Epithelial cell of prostate (primary cell): ENCODE results near the gene ADH1C.

Experiments used
- DNase-seq: peaks from one replicate; pipeline ENCODE4 v3.0.0-alpha.2; 2011; ENCODE audit warnings: low read depth, low spot score
- H3K27ac ChIP-seq: fragments of 450-650 bp; 2 replicates; pipeline ENCODE4 v1.5.1; 2017; ENCODE audit warnings: mild to moderate bottlenecking

The ADH1C gene

GRCh38 chr4:99310389-99310788 is 42.2 kb downstream of the ADH1C start:
- no peak for DNase-seq
- no peak overlapping the region for H3K27ac ChIP-seq

DNA sequence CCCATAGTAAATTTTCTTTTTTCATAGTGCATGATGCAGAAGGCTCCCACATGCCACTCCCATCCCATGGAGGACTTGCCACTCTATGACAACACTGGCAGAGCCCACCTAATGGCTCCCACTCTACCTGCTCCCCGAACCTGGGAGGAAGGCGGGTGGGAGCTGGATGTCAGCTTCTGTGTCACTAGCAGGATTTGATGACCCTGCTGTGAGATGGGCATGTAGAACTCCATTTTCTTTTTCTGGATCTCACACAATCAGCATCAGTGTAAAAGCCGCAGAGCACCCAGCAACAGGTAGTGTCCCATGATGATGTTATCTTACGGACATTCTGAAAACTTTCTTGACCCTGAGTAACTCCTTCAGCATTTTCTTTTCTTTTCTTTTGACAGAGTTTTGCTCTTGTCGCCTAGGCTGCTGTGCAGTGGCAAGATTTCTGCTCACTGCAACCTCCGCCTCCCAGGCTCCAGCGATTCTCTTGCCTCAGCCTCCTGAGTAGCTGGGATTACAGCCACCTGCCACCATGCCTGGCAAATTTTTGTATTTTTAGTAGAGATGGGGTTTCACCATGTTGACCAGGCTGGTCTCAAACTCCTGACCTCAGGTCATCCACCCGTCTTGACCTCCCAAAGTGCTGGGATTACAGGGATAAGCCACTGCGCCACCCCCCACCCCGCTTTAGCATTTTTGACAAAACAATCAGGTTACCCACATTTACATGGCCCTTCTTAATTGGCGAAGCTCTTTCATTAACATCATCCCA is 46.7 kb downstream of the ADH1C start:
- no peak overlapping the region for H3K27ac ChIP-seq

DNA sequence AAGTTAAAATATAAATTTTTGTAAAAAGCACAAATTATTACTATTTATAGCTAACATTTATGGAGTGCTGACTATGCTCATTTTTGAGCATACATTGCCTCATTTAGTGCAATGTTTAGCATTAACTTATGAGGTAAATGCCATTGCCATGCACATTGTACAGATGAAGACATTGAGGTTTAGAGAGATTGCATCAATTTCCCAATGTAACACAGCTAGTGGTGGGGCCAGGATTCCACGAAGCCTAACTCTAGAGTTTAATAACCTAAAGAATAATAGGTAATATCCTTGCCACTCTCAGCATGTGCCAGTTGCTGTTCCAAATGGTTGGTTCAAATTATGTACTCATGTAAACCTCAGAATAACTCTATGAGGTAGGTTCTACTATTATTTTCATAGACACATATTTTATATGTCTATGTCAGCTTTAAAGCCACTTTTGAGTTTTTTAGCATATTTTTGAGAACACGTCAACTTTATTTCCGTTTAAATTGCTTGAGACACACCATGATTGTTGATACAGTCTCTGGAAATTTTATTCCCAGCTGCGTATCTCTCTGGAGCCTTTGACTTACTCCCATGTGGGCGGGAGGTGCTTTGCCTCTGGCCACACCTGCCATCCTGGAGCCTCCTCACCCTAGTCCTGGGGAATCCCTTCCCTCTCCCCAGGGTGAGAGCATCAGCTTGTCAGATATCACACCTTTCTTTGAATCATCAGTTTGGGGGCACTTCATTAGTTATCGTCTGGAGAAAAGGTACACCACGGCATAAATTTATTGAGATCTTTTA is 51.0 kb downstream of the ADH1C start:
- no peak overlapping the region for H3K27ac ChIP-seq

More for the DNA sequence above, 46.7 kb downstream of the ADH1C start:
- DNase-seq: no peak

GRCh38 chr4:99300934-99301333 is 51.6 kb downstream of the ADH1C start:
- no peak overlapping the region for H3K27ac ChIP-seq
- peak; percentile 27 for DNase-seq

More for the DNA sequence above, 51.0 kb downstream of the ADH1C start:
- no peak for DNase-seq

DNA sequence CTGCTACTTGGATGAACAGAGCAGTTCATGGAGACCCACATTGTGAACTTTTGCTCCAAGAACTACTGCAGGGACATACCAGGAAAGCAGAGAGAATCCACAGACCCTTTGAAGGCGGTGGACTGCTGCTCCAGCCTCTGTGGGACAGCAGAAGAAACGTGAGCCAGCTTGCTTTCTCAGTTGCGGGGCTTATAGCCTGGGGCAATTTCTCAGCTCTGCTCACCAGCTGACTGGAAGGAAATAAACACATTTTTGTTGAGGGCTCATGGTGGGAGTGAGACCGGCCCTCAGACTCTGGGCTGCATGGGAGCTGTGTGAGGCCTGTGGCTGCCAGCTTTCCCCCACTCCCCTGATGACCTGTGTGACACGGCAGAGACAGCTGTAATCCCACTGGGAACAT is 59.2 kb downstream of the ADH1C start:
- no peak for DNase-seq
- no peak overlapping the region for H3K27ac ChIP-seq

DNA sequence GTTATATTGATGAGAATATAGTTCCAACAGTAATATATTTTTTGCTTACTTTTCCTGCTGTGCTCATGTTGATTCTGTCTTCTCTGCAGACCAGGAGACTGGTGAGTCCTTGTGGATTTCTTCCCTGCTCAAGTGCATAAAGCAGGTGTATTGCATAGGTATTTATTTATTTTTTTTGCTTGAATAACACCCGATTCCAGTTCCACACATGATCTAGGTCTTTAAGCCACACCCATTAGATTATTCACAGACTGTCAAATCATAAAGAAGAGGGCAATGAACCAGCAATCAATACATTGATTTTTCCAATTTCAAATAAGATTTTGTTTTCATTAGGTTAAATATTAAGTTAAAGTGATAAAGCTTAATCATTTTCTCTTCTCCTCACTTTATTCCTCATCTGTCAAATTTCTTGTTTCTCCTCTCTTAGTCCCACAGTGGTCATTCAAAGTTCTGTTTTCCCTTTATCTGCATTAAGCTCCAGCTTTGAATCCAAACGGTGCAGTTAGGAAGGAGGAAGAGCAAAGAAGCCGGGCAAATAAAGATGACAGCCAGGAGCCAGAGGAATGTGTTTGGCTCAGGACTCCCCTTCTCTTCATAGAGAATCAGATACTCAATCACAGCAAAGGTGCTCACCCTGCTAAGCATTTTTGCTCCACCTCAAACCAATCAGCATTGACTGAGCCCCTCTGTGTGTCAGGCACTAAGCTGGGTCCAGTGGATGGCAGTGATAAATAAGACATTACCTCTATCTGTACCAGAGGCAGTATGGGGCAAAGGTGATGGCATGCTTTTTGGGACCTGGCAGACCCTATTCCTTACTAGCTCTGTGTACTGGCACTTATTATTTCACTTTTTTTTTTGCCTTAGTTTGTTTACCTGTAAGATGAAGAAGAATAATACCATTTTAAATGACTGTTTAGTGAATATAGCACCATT is 61.4 kb downstream of the ADH1C start, which contains the start of gene ADH1A:
TSS of gene ADH1A (minus strand) at position 138 of the 939 bp plus-strand sequence. CDS start at position 67, 71 bp downstream.
- H3K27ac ChIP-seq: no peak within 1 kb of the TSS

More for the DNA sequence above, 61.4 kb downstream of the ADH1C start, which contains the start of gene ADH1A:
- no peak for DNase-seq
